Activated CD4-positive, alpha-beta T cell treated with anti-CD3 and anti-CD28 coated beads, Interleukin-2, amount 10 ng/mL, durations not matched to agents 24 days and 14 days (primary cell): ENCODE data around the gene LAMC1. TPM values are rescaled to one million over a fixed set of nuclear protein-coding genes. Genes with fewer than 3 reads are reported as not detected.

Experiments used
- DNase-seq: peaks from one replicate; pipeline ENCODE4 v3.0.0; 2022
- H3K27ac Mint-ChIP-seq: one replicate; pipeline ENCODE4 v1.8.0; 2022; ENCODE audit warnings: mild to moderate bottlenecking, mixed read lengths
- H3K27me3 Mint-ChIP-seq: one replicate; pipeline ENCODE4 v1.8.0; 2022; ENCODE audit warnings: mixed read lengths
- H3K36me3 Mint-ChIP-seq: one replicate; pipeline ENCODE4 v1.8.0; 2022; ENCODE audit warnings: low read depth, mild to moderate bottlenecking, mixed read lengths
- H3K4me1 Mint-ChIP-seq: one replicate; pipeline ENCODE4 v1.8.0; 2021; ENCODE audit warnings: mixed read lengths
- H3K4me3 Mint-ChIP-seq: one replicate; pipeline ENCODE4 v1.8.0; 2022; ENCODE audit warnings: mild to moderate bottlenecking, moderate library complexity, mixed read lengths
- H3K9me3 Mint-ChIP-seq: one replicate; pipeline ENCODE4 v1.8.0; 2021; ENCODE audit warnings: mixed read lengths
- intact Hi-C: fragments of 100-400 bp; cut with micrococcal nuclease; formaldehyde crosslinking; loops from one replicate; pipeline ENCODE4 v1.15.1; 2023
- total RNA-seq: library from RNA; stranded (reverse); gene quantifications from 2 replicates; pipeline ENCODE4 v1.2.3, GENCODE V29; 2022

LAMC1 gene
- total RNA-seq, 1 donor from 2014 or later = 0.30 TPM

DNA sequence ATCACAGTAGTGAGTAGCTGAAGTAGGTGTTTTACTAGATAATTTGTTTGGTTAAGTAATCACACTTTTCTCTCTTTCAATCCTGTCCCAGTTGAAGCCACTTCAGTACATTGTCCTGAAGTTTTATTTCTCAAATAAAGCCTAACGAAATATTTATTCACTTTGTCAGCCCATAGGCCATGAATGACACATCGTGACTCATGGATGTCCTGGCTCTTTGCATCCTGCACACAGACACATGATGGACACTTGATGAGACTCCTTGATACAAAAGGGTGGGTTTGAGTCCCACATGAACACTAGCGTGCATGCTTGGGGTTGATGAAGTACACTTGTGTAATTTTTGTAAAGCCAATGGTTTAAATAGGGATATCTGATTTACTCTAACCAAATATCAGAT lies 140.1 kb downstream of the LAMC1 start:
- Mint-ChIP-seq H3K27ac (no peak overlapping the region), H3K27me3 (no peaks in the 10 kb centered on the region), H3K36me3 (no peaks in the 10 kb centered on the region), H3K4me3 (no peak overlapping the region), H3K4me1 (no peaks in the 10 kb centered on the region), H3K9me3 (no peaks in the 10 kb centered on the region)
- intact Hi-C loops = no loop called here
- DNase-seq = no peak

DNA sequence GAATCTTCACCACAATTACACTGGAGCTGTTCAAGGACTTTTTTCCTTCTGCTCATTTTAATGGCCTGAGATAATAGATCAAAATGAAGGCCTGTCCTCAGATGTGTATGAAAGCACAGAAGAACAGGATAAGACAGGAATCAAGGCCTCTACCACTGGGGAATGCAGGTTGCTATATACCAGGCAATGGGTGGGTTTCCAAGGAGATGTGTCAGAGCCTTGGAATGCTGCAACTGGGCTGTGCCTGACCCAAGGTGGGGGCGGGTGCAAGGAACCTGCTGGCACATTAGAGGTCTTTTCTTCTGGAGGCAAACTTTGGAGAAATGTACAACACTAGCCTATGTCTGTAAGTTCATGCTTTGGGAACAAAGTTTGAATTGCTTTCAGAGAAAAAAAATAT lies 141.1 kb downstream of the LAMC1 start:
- intact Hi-C loops = no loop called here
- H3K4me3 Mint-ChIP-seq = no peak overlapping the region

GRCh38 chr1:183164963-183165362 lies 141.7 kb downstream of the LAMC1 start:
- no peak overlapping the region for H3K4me3 Mint-ChIP-seq

More for the DNA sequence above, 141.1 kb downstream of the LAMC1 start:
- DNase-seq = no peak
- Mint-ChIP-seq H3K27ac (no peak overlapping the region), H3K4me1 (no peaks in the 10 kb centered on the region), H3K9me3 (no peaks in the 10 kb centered on the region), H3K27me3 (peaks cover 2% of the 10 kb centered on the region), H3K36me3 (no peaks in the 10 kb centered on the region)

DNA sequence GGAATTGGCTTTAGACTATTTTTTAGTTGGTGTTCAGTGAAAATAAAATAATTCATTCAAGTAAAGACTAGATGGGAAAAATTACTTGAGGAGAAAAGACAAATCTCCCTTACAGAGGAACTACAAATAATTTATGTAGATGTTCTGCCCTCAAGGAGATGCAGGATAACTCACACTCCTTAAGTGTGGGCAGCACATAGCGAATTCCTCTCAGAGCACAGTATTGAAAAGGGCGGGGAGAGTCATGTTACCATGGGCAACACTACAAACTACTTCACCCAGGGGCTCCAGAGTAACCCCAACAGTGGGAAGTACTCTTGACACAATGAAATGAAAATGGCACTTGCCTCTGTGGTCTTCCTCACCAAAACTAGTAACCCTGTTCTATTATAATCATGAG lies 142.2 kb downstream of the LAMC1 start:
- Mint-ChIP-seq H3K4me3 (no peak overlapping the region), H3K9me3 (no peaks in the 10 kb centered on the region), H3K36me3 (no peaks in the 10 kb centered on the region), H3K4me1 (no peaks in the 10 kb centered on the region), H3K27me3 (peaks cover 2% of the 10 kb centered on the region), H3K27ac (no peak overlapping the region)
- intact Hi-C loops = no loop called here
- DNase-seq = no peak

More at GRCh38 chr1:183164963-183165362, 141.7 kb downstream of the LAMC1 start:
- DNase-seq = no peak
- no peaks in the 10 kb centered on the region for H3K4me1 Mint-ChIP-seq
- intact Hi-C loops = no loop called here
- H3K36me3 Mint-ChIP-seq = no peaks in the 10 kb centered on the region
- H3K27me3 Mint-ChIP-seq = peaks cover 2% of the 10 kb centered on the region
- H3K9me3 Mint-ChIP-seq = no peaks in the 10 kb centered on the region
- no peak overlapping the region for H3K27ac Mint-ChIP-seq

- Mint-ChIP-seq H3K4me3 (no peak overlapping the region), H3K36me3 (no peaks in the 10 kb centered on the region)
Observed at GRCh38 chr1:183166454-183166853, 143.2 kb downstream of the LAMC1 start.

GRCh38 chr1:183167676-183168075 lies 144.5 kb downstream of the LAMC1 start:
- H3K9me3 Mint-ChIP-seq = no peaks in the 10 kb centered on the region
- H3K27me3 Mint-ChIP-seq = peaks cover 6% of the 10 kb centered on the region
- H3K36me3 Mint-ChIP-seq = no peaks in the 10 kb centered on the region
- no peak overlapping the region for H3K27ac Mint-ChIP-seq
- H3K4me3 Mint-ChIP-seq = no peak overlapping the region
- DNase-seq = no peak
- intact Hi-C loops = no loop called here
- no peaks in the 10 kb centered on the region for H3K4me1 Mint-ChIP-seq

More at GRCh38 chr1:183166454-183166853, 143.2 kb downstream of the LAMC1 start:
- Mint-ChIP-seq H3K9me3 (no peaks in the 10 kb centered on the region), H3K27me3 (peaks cover 3% of the 10 kb centered on the region), H3K27ac (no peak overlapping the region), H3K4me1 (no peaks in the 10 kb centered on the region)
- DNase-seq = no peak
- intact Hi-C loops = no loop called here

DNA sequence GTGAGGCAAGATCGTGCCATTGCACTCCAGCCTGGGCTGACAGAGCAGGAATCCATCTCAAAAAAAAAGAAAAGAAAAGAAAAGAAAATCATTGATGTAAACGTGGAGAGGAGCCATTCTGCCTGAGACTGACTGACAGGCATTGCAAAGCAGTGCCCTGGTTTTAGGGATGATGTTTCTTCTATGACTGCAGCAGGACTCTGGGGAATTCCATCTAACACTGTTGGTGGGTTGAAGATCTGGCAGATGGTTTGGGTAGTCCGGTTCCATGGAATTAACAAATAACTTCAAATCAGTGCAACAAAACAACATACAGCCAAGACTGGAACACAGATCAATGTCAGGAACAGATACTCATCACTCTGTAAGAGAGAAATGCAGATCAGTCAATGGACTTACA lies 145.1 kb downstream of the LAMC1 start:
- intact Hi-C loops = no loop called here
- Mint-ChIP-seq H3K27ac (no peak overlapping the region), H3K4me3 (no peak overlapping the region), H3K4me1 (no peaks in the 10 kb centered on the region), H3K9me3 (no peaks in the 10 kb centered on the region), H3K27me3 (peaks cover 6% of the 10 kb centered on the region), H3K36me3 (no peaks in the 10 kb centered on the region)
- no peak for DNase-seq

DNA sequence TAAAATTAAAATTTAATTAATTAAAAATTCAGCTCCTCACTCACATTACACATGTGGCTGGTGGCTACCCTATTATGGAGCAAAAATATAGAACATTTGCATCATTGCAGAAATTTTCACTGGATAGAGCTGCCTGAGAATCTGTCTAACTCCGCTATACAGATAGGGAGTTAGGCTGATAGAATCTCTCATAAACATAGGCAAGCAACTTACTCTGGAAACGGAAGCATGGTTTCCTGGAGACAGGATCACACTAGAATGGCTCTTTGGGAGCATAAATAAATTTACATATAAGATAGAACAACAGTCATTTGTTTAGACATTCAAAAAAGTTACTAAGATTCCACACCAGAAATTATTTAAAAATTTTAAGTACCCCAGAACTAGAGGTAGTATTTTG lies 150.6 kb downstream of the LAMC1 start:
- no peak overlapping the region for H3K27ac Mint-ChIP-seq
- H3K36me3 Mint-ChIP-seq = no peaks in the 10 kb centered on the region
- no peak for DNase-seq
- H3K4me3 Mint-ChIP-seq = no peak overlapping the region
- intact Hi-C loops = no loop called here
- no peaks in the 10 kb centered on the region for H3K4me1 Mint-ChIP-seq
- H3K27me3 Mint-ChIP-seq = peaks cover 8% of the 10 kb centered on the region
- H3K9me3 Mint-ChIP-seq = no peaks in the 10 kb centered on the region

- H3K27ac Mint-ChIP-seq = no peak overlapping the region
- intact Hi-C loops = no loop called here
- DNase-seq = no peak
- H3K9me3 Mint-ChIP-seq = no peaks in the 10 kb centered on the region
- no peaks in the 10 kb centered on the region for H3K36me3 Mint-ChIP-seq
- H3K27me3 Mint-ChIP-seq = peaks cover 6% of the 10 kb centered on the region
- peaks cover 6% of the 10 kb centered on the region for H3K4me1 Mint-ChIP-seq
- H3K4me3 Mint-ChIP-seq = no peak overlapping the region
Observed at GRCh38 chr1:183175631-183176030, 152.4 kb downstream of the LAMC1 start.

DNA sequence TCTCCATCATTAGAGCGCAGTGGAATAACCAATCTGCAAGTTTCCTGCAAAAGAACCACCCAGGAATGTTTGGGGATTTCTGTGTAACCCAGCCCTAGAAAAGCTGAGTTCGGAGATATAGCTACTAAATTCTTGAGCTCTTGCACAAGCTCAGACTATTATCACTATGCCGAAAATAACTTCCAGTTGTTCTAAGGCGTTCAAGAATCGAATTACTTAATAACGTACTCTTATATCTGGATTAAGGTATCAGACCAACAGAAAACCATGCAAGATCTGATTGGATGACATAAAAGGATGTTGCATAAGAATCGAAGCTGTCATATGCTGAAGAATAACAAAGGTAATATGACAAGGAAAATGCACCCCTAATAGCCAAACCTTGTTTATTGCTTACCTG lies 155.3 kb downstream of the LAMC1 start:
- DNase-seq = no peak
- Mint-ChIP-seq H3K9me3 (no peaks in the 10 kb centered on the region), H3K4me1 (peaks cover 10% of the 10 kb centered on the region), H3K36me3 (no peaks in the 10 kb centered on the region), H3K27ac (no peak overlapping the region), H3K27me3 (peaks cover 2% of the 10 kb centered on the region), H3K4me3 (no peak overlapping the region)
- intact Hi-C loops = no loop called here

GRCh38 chr1:183179033-183179432 lies 155.8 kb downstream of the LAMC1 start:
- Mint-ChIP-seq H3K27ac (no peak overlapping the region), H3K36me3 (no peaks in the 10 kb centered on the region), H3K4me3 (no peak overlapping the region), H3K9me3 (no peaks in the 10 kb centered on the region), H3K27me3 (peaks cover 2% of the 10 kb centered on the region), H3K4me1 (peaks cover 10% of the 10 kb centered on the region)
- no peak for DNase-seq
- intact Hi-C loops = no loop called here

DNA sequence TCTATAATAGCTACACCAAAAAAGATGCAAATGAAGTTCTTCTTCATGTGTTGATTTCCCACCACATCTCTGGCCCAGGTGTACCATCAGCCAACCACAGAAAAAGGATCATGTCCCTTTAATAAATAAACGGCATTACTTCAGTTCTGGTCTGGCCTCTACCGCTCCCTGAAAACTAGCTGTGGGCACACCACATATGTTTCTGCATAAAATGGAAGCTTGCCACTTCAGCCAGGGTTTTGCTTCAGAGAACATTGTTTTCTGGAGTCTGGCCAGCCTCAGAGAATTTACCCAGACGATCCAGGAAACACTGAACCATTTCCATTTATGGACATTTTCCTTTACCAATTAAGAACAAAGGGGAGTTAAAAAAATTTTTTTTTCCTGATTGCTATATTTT lies 157.0 kb downstream of the LAMC1 start:
- Mint-ChIP-seq H3K36me3 (no peaks in the 10 kb centered on the region), H3K27me3 (no peaks in the 10 kb centered on the region), H3K27ac (no peak overlapping the region), H3K9me3 (no peaks in the 10 kb centered on the region), H3K4me1 (peaks cover 10% of the 10 kb centered on the region), H3K4me3 (no peak overlapping the region)
- intact Hi-C loops = no loop called here
- no peak for DNase-seq

DNA sequence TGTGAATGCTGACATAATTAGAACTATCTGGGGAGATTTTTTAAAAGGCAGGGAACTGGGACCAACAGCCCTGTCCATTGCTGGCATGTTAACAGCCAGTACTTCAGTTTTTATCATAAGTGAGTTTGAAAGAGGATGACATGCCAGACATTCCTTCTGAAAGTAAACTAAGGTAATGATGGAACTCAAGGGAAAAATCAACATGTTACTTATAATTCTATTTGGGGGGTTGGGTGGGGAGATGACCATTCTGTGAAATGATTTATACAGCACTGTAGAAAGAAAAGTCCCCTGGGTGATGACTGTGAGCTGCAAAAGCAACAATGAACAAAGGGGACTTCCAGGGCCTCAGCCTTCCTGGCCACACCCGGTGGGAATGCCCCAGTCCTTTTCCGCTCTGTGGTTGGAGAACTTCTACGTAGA lies 157.4 kb downstream of the LAMC1 start:
- H3K4me3 Mint-ChIP-seq = no peak overlapping the region

DNA sequence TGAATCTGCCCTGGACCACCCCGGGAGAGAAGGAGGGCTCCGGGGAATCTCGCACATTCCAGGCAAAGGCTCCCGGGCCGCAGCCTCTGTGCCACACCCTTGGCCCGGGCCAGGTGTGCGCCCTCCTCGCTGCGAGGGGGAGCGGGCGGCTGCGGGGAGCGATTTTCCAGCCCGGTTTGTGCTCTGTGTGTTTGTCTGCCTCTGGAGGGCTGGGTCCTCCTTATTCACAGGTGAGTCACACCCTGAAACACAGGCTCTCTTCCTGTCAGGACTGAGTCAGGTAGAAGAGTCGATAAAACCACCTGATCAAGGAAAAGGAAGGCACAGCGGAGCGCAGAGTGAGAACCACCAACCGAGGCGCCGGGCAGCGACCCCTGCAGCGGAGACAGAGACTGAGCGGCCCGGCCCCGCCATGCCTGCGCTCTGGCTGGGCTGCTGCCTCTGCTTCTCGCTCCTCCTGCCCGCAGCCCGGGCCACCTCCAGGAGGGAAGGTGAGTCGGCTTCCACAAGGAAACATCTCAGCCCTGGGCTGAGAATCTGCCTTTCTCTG lies 162.8 kb downstream of the LAMC1 start, which contains the start of gene LAMC2:
Gene LAMC2, plus strand, starts transcription at position 324 of the 550 bp plus-strand sequence. Its CDS starts 89 bp downstream, at position 413.
- Mint-ChIP-seq H3K9me3 (no peaks in the 10 kb centered on the region), H3K27ac (no peak within 1 kb of the TSS), H3K4me1 (peaks cover under 1% of the 10 kb centered on the region), H3K4me3 (peak within 1 kb of the TSS; percentile 48), H3K27me3 (peaks cover 33% of the 10 kb centered on the region), H3K36me3 (no peaks in the 10 kb centered on the region)
- peak; percentile 63 for DNase-seq
- intact Hi-C loops = no loop called here

More for the DNA sequence above, 157.4 kb downstream of the LAMC1 start:
- DNase-seq = peak; percentile 70
- Mint-ChIP-seq H3K36me3 (no peaks in the 10 kb centered on the region), H3K4me1 (peaks cover 10% of the 10 kb centered on the region), H3K27ac (no peak overlapping the region), H3K9me3 (no peaks in the 10 kb centered on the region), H3K27me3 (peaks cover 3% of the 10 kb centered on the region)
- intact Hi-C loops = no loop called here

GRCh38 chr1:183186841-183187240 lies 163.6 kb downstream of the LAMC1 start:
- intact Hi-C loops = no loop called here
- no peak for DNase-seq
- peaks cover 36% of the 10 kb centered on the region for H3K27me3 Mint-ChIP-seq
- H3K4me1 Mint-ChIP-seq = no peaks in the 10 kb centered on the region
- H3K27ac Mint-ChIP-seq = no peak overlapping the region
- H3K9me3 Mint-ChIP-seq = no peaks in the 10 kb centered on the region
- H3K4me3 Mint-ChIP-seq = no peak overlapping the region
- H3K36me3 Mint-ChIP-seq = no peaks in the 10 kb centered on the region
